Left cardiac atrium (tissue), 4 donors: ENCODE results near the gene BTBD6. TPM values are rescaled to one million over a fixed set of nuclear protein-coding genes. Genes with fewer than 3 reads are reported as not detected.

Experiments used
- ATAC-seq, 2 donors: fragments of 200-7000 bp; cut with Tn5 transposase; one replicate each; pipeline ENCODE4 v1.9.1; 2020; ENCODE audit warnings: mild to moderate bottlenecking in 2 of 2, moderate library complexity in 2 of 2
- DNase-seq: peaks from one replicate; pipeline ENCODE4 v3.0.0-alpha.2; 2020
- intact Hi-C, 2 donors: fragments of 100-400 bp; cut with DNase I; formaldehyde crosslinking; loops; one replicate each; pipeline versions ENCODE4 v1.14.1 to v1.15.1; 2022 to 2023
- total RNA-seq, 2 donors: library from RNA; stranded (reverse); fragmentation: NEBNext Ultra II Directional; extraction: Animal tissue kit (Norgen Biotek cat#: 25700); gene quantifications; one replicate each; pipeline ENCODE4 v1.2.1, GENCODE V29; 2021
- donor health status: DM: no; HTN: yes; CAD: no.
- donor health status: DM: no; HTN: yes; CAD: no; lungs with severe emphysema.
- donor health status: DM: yes; HTN: yes; CAD: no.
- donor health status: Dilated cardiomyopathy.

The BTBD6 gene
- total RNA-seq, 2 donors from 2014 or later: 37.7 to 42.7 TPM

DNA sequence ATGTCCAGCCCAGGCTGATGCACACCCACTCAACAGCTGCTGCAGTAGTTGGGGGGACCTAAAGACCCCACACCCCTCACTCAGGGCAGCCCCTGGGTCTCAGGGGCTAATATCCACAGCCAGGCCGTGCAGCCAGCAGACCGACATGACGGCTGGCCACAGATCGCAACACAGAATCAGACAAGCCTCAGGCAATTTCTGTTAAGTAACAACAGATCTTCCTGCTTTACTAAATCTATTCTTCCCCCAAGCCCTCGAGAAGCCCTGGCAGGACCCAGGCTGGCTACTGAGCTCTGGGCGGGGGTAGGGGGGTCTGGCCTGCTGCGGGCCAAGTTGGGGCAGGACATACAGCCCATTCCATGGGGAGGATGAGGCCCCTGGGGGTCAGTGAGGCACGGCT lies 39.2 kb upstream of the BTBD6 start:
- no peak for DNase-seq
- intact Hi-C loops: loop anchor here in 1 of 2 donors (10.0 kb wide), 1 partner anchor 316 kb away; the partner anchor contains the start of gene TMEM121
- ATAC-seq: no peak

DNA sequence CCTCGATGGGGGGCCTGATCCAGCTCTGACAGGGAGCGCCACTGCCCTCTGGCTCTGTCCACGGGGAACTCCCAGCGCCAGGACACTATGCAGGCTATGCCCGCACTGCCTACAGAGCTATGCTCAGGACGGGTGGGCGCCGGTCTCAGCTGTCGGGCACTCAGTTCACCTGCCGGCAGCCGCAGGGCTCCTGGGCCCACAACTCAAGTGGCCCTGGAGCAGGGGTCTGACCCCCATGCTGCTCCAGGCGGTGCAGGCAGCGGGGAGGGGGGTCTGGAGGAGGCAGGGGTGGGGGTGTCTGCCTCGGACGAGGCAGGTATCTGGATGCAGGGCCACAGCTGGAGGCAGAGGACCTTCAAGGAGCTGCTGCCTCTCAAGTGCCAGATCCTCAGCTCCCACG lies 38.7 kb upstream of the BTBD6 start:
- DNase-seq (no peak), ATAC-seq (no peak)

GRCh38 chr14:105210266-105211025 lies 37.9 kb upstream of the BTBD6 start:
- DNase-seq (no peak), ATAC-seq (no peak)
- intact Hi-C loops: no loop called here

More for the DNA sequence above, 38.7 kb upstream of the BTBD6 start:
- intact Hi-C loops: loop anchor here in 1 of 2 donors (10.0 kb wide), 1 partner anchor 315 kb away; the partner anchor contains the start of gene TMEM121

DNA sequence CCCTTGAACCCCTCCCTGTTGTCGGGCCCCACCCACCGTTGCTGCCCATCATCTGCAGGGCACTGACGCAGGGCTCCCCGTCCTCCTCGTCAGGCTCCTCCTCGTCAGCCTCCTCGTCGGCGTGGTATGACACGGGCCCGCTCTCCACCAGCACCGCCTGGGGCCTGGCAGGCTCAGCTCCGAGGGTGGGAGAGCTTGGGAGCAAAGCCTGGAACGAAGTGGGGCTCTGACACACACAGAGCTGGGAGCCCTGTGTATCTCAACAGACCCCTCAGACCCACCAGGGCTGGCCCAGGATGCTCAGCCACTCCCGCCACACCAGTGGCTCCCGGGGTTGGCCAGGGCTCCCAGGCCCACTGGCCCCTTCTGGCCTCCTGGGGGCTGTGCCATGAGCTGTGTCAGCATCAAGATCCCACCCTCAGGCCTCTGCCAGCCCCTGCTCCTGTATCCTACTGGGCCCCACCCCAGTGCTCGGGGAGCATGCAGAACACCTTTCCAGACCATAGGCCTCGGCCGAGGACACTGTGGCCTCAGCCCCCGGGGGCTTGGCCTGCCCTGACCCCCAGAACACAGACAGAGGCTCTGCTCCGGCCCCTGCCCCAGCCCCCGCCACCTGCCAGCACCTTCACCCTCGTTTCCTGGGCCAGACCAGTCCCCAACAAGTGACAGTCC lies 37.1 kb upstream of the BTBD6 start:
- intact Hi-C loops: no loop called here
- ATAC-seq: no peak
- DNase-seq: no peak

- DNase-seq: no peak
- intact Hi-C loops: no loop called here
- no peak for ATAC-seq
Observed at GRCh38 chr14:105211758-105212089, 36.6 kb upstream of the BTBD6 start.

DNA sequence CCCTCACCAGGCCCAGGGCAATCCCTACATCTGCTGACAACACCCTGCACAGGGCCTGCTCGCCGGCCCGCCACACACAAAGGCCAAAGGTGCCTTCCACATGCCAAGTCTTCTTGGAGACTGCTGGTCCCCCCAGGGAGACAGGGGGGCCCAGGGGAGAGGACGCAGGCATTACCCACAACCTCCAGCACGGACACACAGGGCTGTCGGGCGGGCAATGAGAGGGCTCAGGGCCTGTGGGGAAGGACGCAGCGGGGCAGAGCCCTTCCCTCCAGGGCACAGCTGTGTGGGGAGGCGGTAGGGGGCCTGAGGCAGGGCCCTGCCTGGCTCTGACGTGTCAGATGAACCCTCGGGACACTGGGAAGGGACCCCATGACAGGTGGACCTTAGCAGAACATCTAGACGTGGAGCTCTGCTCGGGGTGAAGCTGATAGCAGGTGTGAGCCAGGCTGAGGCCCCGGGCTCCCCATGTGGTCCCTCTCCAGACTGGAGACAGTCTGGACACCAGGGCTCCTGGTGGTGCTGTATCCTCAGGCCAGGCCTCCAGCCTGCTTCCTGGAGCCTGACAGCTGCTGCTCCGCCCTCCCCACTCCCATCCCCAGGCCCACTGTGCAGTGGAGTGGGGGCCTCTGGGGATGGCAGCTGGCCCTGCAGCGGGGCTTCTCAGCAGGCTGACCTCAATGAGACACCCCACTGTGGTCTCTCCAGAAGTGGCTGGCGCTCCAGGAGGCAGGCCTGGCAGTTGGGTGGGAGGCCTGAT lies 35.6 kb upstream of the BTBD6 start:
- intact Hi-C loops: no loop called here
- peak in 1 of 2 donors; percentile 24 for ATAC-seq
- DNase-seq: no peak

- intact Hi-C loops: no loop called here
- ATAC-seq (no peak), DNase-seq (no peak)
Observed at GRCh38 chr14:105213361-105213760, 35.0 kb upstream of the BTBD6 start.

DNA sequence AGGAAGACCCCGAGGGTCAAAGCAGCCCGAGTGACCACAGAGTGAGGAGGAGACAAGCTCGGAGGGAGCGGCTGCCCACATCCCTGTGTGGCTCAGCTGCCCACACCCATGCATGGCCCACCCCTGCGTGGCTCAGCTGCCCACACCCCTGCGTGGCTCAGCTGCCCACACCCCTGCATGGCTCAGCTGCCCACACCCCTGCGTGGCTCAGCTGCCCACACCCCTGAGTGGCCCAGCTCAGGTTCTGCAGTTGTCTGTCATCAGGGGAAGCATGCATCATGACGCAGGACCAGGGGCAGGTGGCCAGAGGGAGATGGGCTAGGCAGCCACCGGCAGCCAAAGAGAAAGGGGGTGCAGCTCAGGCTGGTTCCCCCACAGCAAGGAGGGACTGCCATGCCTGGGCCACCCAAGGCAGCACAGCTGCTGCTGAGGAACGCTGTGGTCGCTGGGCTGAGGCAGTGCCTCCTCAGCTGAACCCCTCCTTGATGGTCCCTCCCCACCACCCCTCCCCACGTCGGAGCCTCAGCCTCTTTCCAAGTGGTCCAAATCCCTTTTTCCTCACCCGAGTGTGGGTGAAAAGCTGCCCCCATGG lies 33.9 kb upstream of the BTBD6 start:
- intact Hi-C loops: no loop called here
- ATAC-seq (no peak), DNase-seq (no peak)

- intact Hi-C loops: no loop called here
- no peak for DNase-seq
Observed at GRCh38 chr14:105215602-105216001, 32.7 kb upstream of the BTBD6 start.

GRCh38 chr14:105216490-105217247 lies 31.7 kb upstream of the BTBD6 start:
- intact Hi-C loops: no loop called here

More at GRCh38 chr14:105215602-105216001, 32.7 kb upstream of the BTBD6 start:
- no peak for ATAC-seq

GRCh38 chr14:105217774-105218173 lies 30.6 kb upstream of the BTBD6 start:
- intact Hi-C loops: no loop called here
- DNase-seq: no peak
- no peak for ATAC-seq

More at GRCh38 chr14:105216490-105217247, 31.7 kb upstream of the BTBD6 start:
- ATAC-seq (no peak), DNase-seq (no peak)

DNA sequence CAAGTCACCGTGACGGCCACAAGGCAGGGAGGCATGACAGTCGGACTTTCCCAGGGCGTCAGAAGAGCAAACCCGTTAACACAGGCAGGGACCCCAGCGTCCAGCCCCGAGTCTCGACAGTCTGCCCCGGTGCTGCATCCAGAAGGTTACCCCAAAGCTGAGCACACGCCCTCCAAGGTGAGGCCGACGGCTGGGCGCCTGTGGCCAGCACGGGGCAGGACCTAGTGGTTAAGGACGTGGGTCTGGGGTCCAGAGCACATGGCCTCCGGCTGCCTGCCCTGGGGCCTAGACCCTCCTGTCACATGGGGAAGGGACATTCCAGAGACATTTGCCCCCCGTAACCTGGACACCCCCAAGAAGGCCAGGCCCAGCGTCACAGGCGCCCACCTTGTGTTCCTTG lies 29.7 kb upstream of the BTBD6 start:
- intact Hi-C loops: no loop called here
- ATAC-seq: no peak
- no peak for DNase-seq

GRCh38 chr14:105219043-105219612 lies 29.2 kb upstream of the BTBD6 start:
- intact Hi-C loops: no loop called here
- no peak for DNase-seq
- no peak for ATAC-seq

GRCh38 chr14:105219753-105220152 lies 28.6 kb upstream of the BTBD6 start:
- no peak for ATAC-seq
- intact Hi-C loops: no loop called here

GRCh38 chr14:105220699-105221597 lies 27.4 kb upstream of the BTBD6 start:
- intact Hi-C loops: no loop called here
- ATAC-seq: peak; percentile 43 to 69
- DNase-seq: no peak

More at GRCh38 chr14:105219753-105220152, 28.6 kb upstream of the BTBD6 start:
- no peak for DNase-seq

DNA sequence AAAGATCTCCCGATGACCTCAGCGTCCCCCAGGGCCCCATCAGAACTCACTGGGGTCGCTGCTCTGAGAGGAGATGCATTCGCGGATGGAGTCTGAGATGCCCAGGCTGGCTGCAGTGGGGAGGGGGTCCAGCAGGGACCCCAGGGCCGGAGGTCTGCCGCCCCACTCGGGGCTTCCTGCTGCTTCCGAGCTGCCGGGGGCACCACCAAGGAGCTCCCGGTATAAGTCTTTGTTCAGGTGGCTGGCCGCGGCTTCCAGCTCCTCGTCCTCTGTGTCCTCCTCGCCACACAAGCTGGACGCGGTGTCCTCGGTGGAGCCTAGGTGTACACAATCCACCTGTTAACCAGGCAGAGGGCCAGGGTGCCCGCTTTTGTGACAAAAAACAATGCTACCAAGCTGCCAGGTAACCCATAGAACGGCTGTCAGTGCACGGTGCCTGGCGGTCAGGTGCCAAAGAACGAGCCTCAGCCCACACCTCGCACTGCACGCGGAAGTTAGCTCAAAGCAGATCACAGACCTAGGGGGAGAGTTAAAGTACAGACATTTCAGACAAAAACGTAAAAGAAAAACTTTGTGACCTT lies 26.6 kb upstream of the BTBD6 start:
- intact Hi-C loops: no loop called here
- no peak for DNase-seq

DNA sequence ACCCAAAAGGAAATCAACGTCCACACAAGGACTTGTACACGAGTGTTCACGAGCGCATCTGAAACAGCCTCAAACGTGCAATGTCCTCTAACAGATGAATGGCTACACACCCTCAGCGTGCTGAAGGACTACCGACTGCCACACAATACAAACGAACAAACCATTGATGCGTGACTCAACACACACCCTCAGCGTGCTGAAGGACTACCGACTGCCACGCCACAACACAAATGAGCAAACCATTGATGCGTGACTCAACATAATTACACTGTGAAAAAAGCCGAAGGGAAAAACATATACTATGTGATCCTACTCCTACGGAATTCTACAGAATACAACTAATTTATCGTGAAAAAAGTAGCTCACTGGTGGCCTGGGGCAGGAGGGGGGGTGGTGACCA lies 25.1 kb upstream of the BTBD6 start:
- DNase-seq (no peak), ATAC-seq (no peak)
- intact Hi-C loops: no loop called here

More for the DNA sequence above, 26.6 kb upstream of the BTBD6 start:
- ATAC-seq: no peak
